Neural crest cell (in vitro differentiated cells): Measurements from ENCODE around the gene CETN1. TPM values are rescaled to one million over a fixed set of nuclear protein-coding genes. Genes with fewer than 3 reads are reported as not detected.
A peak's percentile ranks its signal among the peaks of the same experiment; 100 is the strongest.

Experiments used
- DNase-seq: peaks from one replicate; pipeline ENCODE4 v3.0.0; 2021; ENCODE audit warnings: low read depth, mixed read lengths, low spot score
- H3K27ac Mint-ChIP-seq: one replicate; pipeline ENCODE4 v1.8.0; 2021; ENCODE audit warnings: mild to moderate bottlenecking, mixed read lengths; ENCODE audit not compliant: unreplicated experiment
- H3K27me3 Mint-ChIP-seq: 2 replicates; pipeline ENCODE4 v1.8.0; 2021; ENCODE audit warnings: low read depth, mild to moderate bottlenecking, mixed read lengths
- H3K36me3 Mint-ChIP-seq: 2 replicates; pipeline ENCODE4 v1.8.0; 2021; ENCODE audit warnings: low read depth, mild to moderate bottlenecking, mixed read lengths
- H3K4me1 Mint-ChIP-seq: 2 replicates; pipeline ENCODE4 v1.8.0; 2021; ENCODE audit warnings: mixed read lengths
- H3K4me3 Mint-ChIP-seq: one replicate; pipeline ENCODE4 v1.8.0; 2021; ENCODE audit warnings: mild to moderate bottlenecking, mixed read lengths
- H3K9me3 Mint-ChIP-seq: 2 replicates; pipeline ENCODE4 v1.8.0; 2021; ENCODE audit warnings: mixed read lengths
- total RNA-seq: library from RNA; stranded (reverse); gene quantifications from 2 replicates; pipeline ENCODE4 v1.2.1, GENCODE V29; 2021
- TF ChIP-seq, protein P1 (sequence below): fragments of 200-600 bp; sonication (generic); conservative IDR thresholded peaks from 2 replicates; pipeline ENCODE4 v1.5.0; 2021; ENCODE audit warnings: antibody characterized with exemption, mild to moderate bottlenecking

The CETN1 gene
- total RNA-seq, 1 donor from 2014 or later: not detected

DNA sequence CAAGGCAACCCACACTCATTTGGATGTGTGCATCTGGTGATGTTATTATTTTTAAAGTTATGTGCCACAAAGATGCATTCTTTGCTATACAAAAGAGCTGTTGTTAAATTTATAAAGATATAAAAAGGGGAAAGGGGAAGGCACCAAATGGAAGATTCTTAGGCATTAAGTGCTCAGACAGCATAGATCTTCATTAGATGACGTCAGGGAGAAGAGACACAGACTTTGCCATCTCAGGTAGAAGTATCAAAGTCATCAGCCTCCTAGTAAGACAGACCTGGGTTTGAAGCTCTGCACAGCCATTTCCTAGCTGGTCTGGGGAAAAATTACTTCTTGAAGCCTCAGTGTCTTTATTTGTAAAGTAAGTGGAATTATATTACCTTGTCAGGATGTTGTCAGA lies 15.4 kb downstream of the CETN1 start:
- Mint-ChIP-seq H3K4me1 (peaks cover 16% of the 10 kb centered on the region), H3K36me3 (no peaks in the 10 kb centered on the region), H3K4me3 (no peak overlapping the region), H3K27ac (no peak overlapping the region), H3K27me3 (peaks cover 50% of the 10 kb centered on the region), H3K9me3 (no peaks in the 10 kb centered on the region)
- no peak for DNase-seq
- TF ChIP-seq, protein P1, sequence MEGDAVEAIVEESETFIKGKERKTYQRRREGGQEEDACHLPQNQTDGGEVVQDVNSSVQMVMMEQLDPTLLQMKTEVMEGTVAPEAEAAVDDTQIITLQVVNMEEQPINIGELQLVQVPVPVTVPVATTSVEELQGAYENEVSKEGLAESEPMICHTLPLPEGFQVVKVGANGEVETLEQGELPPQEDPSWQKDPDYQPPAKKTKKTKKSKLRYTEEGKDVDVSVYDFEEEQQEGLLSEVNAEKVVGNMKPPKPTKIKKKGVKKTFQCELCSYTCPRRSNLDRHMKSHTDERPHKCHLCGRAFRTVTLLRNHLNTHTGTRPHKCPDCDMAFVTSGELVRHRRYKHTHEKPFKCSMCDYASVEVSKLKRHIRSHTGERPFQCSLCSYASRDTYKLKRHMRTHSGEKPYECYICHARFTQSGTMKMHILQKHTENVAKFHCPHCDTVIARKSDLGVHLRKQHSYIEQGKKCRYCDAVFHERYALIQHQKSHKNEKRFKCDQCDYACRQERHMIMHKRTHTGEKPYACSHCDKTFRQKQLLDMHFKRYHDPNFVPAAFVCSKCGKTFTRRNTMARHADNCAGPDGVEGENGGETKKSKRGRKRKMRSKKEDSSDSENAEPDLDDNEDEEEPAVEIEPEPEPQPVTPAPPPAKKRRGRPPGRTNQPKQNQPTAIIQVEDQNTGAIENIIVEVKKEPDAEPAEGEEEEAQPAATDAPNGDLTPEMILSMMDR: no peak

GRCh38 chr18:596288-596881 lies 16.2 kb downstream of the CETN1 start:
- Mint-ChIP-seq H3K4me3 (peak overlapping the region; percentile 6), H3K36me3 (no peaks in the 10 kb centered on the region), H3K4me1 (peaks cover 16% of the 10 kb centered on the region), H3K27ac (no peak overlapping the region), H3K27me3 (peaks cover 56% of the 10 kb centered on the region), H3K9me3 (no peaks in the 10 kb centered on the region)
- TF ChIP-seq, protein P1: no peak
- peak; percentile 13 for DNase-seq

DNA sequence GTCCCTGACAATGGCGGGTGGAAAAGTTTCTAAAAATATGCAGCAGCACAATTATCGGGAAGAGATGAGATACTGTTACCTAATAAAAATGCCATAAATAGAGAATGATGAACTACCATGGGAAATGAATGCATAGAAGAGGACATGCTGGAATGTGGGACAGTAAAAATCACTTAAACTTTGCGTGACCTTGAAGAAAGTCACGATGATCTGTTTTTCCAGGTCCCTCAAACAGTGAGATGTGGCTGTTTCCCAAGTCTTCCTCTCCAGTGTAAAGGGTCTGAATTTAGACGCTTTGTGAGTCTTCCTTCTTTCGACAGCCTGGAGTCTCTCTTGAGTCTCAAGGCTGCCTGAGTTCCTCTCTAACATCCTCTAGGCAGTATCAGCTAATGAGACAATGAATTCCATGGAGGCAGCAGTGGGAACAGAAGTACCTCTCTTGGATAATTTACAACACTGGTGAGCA lies 18.0 kb downstream of the CETN1 start:
- Mint-ChIP-seq H3K27ac (no peak overlapping the region), H3K36me3 (no peaks in the 10 kb centered on the region), H3K27me3 (peaks cover 58% of the 10 kb centered on the region), H3K4me3 (peak overlapping the region; percentile 18), H3K4me1 (peaks cover 16% of the 10 kb centered on the region), H3K9me3 (no peaks in the 10 kb centered on the region)
- TF ChIP-seq, protein P1: no peak
- no peak for DNase-seq

DNA sequence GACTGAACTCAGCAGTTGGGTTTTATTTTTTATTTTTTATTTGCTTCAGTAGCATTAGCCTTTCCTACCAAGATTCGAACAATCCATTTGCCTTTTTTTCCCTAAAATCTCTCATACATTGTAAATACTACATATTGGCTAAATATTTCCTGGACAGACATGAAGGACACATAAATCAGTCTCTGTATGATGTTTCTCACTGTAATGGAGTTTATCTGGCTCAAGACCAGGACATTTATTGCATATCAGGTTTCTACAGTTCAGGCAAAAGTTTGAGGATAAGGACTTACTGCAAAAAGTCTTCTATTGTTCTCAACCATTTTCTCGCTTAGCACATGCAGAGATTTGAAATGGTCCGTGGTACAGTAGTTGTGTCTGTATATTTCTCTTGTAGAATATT lies 19.9 kb downstream of the CETN1 start:
- TF ChIP-seq, protein P1: no peak
- Mint-ChIP-seq H3K36me3 (no peaks in the 10 kb centered on the region), H3K9me3 (no peaks in the 10 kb centered on the region), H3K4me1 (peaks cover 16% of the 10 kb centered on the region), H3K4me3 (no peak overlapping the region), H3K27me3 (peaks cover 55% of the 10 kb centered on the region), H3K27ac (no peak overlapping the region)
- no peak for DNase-seq

- no peak overlapping the region for H3K4me3 Mint-ChIP-seq
- H3K4me1 Mint-ChIP-seq: no peaks in the 10 kb centered on the region
- peaks cover 18% of the 10 kb centered on the region for H3K27me3 Mint-ChIP-seq
- H3K27ac Mint-ChIP-seq: no peak overlapping the region
- TF ChIP-seq, protein P1: no peak
- no peak for DNase-seq
- H3K36me3 Mint-ChIP-seq: no peaks in the 10 kb centered on the region
- H3K9me3 Mint-ChIP-seq: no peaks in the 10 kb centered on the region
Measured at GRCh38 chr18:604771-605170, 24.6 kb downstream of the CETN1 start.
